A549 (cell line): ENCODE data around the gene ATP13A2. TPM values are rescaled to one million over a fixed set of nuclear protein-coding genes. Genes with fewer than 3 reads are reported as not detected.

ENCODE experiments used
- ATAC-seq, 2 experiments: fragments of 200-7000 bp in 1 of 2; fragments of >200 bp in 1 of 2; cut with Nextera tagmentation in 1 of 2; cut with Tn5 transposase in 1 of 2; 3 replicates each; pipeline versions ENCODE4 v1.8.0 to v1.9.1; 2018 to 2020; ENCODE audit warnings: mild to moderate bottlenecking in 1 of 2, moderate library complexity in 1 of 2
- CTCF ChIA-PET: fragments of 300-600 bp; sonication (Branson Sonifier 250); formaldehyde crosslinking; extraction: SDS; loops from one replicate; lab custom pipeline; 2021; ENCODE audit warnings: antibody characterized with exemption, inconsistent platforms; lab: Yijun Ruan, JAX
- POLR2A ChIA-PET: fragments of 350-600 bp; formaldehyde crosslinking; extraction: SDS; loops from one replicate; lab custom pipeline; 2021; ENCODE audit warnings: antibody characterized with exemption, inconsistent platforms; lab: Yijun Ruan, JAX
- DNase-seq, 2 experiments: peaks; one replicate each; pipeline versions ENCODE4 v3.0.0 to v3.0.0-alpha.2; 2011 to 2016; ENCODE audit warnings: low read depth in 1 of 2, low spot score in 1 of 2
- FAIRE-seq: peaks from 2 replicates; lab custom pipeline; 2011; peaks lifted over from hg19 to GRCh38; lab: Jason Lieb, UNC
- H3K27ac ChIP-seq, 2 experiments: fragments of >200 bp; sonication (Bioruptor Twin); formaldehyde crosslinking; 3 replicates each; pipeline ENCODE4 v1.5.1; 2016 to 2017
- H3K4me1 ChIP-seq: fragments of >200 bp; sonication (Bioruptor Twin); formaldehyde crosslinking; 3 replicates; pipeline ENCODE4 v1.6.1; 2016
- H3K4me2 ChIP-seq: fragments of >200 bp; sonication (Bioruptor Twin); formaldehyde crosslinking; 3 replicates; pipeline ENCODE4 v1.6.1; 2016
- H3K4me3 ChIP-seq: fragments of >200 bp; sonication (Bioruptor Twin); formaldehyde crosslinking; 3 replicates; pipeline ENCODE4 v1.5.1; 2016
- H3K9me3 ChIP-seq: fragments of >200 bp; sonication (Bioruptor Twin); formaldehyde crosslinking; 3 replicates; pipeline ENCODE4 v1.6.1; 2016
- BHLHE40 ChIP-seq: IDR thresholded peaks from 2 replicates; pipeline ENCODE4 v1.6.1; 2012; ENCODE audit warnings: low read depth, low read length, inconsistent platforms
- CBX2 ChIP-seq: fragments of 200-600 bp; sonication (generic); IDR thresholded peaks from 2 replicates; pipeline ENCODE4 v1.6.1; 2016; ENCODE audit warnings: low read depth, mild to moderate bottlenecking, borderline replicate concordance
- CBX8 ChIP-seq: fragments of 200-600 bp; sonication (generic); IDR thresholded peaks from 2 replicates; pipeline ENCODE4 v1.6.1; 2016
- CHD4 ChIP-seq: fragments of 200-600 bp; sonication (generic); IDR thresholded peaks from 2 replicates; pipeline ENCODE4 v1.6.1; 2016; ENCODE audit warnings: antibody characterized with exemption, mild to moderate bottlenecking, borderline replicate concordance
- EHF ChIP-seq: fragments of 250-450 bp; sonication (Bioruptor Pico); IDR thresholded peaks from 2 replicates; pipeline ENCODE4 v1.5.0; 2020; ENCODE audit warnings: mild to moderate bottlenecking
- ESRRA ChIP-seq: fragments of 150-350 bp; IDR thresholded peaks from 2 replicates; pipeline ENCODE4 v1.6.1; 2014; ENCODE audit warnings: mild to moderate bottlenecking, low read length, borderline replicate concordance
- FOXS1 ChIP-seq: fragments of 250-450 bp; sonication (Bioruptor Pico); IDR thresholded peaks from 2 replicates; pipeline ENCODE4 v1.5.0; 2020; ENCODE audit warnings: mild to moderate bottlenecking, moderate library complexity
- HOXA7 ChIP-seq: fragments of 250-450 bp; sonication (Bioruptor Pico); IDR thresholded peaks from 2 replicates; pipeline ENCODE4 v1.5.0; 2020; ENCODE audit warnings: mild to moderate bottlenecking, moderate library complexity
- JUN ChIP-seq, 2 experiments: fragments of >200 bp; sonication (Bioruptor Twin); formaldehyde crosslinking; IDR thresholded peaks; 2 replicates in 1 of 2; 3 replicates in 1 of 2; pipeline ENCODE4 v1.6.1; 2016 to 2017
- MAFK ChIP-seq: fragments of 450-650 bp; IDR thresholded peaks from 2 replicates; pipeline ENCODE4 v1.6.1; 2014; ENCODE audit not compliant: partially characterized antibody
- MAZ ChIP-seq: fragments of 150-350 bp; IDR thresholded peaks from 2 replicates; pipeline ENCODE4 v1.6.1; 2014; ENCODE audit warnings: antibody characterized with exemption, low read depth, low read length, borderline replicate concordance
- MYC ChIP-seq: IDR thresholded peaks from 2 replicates; pipeline ENCODE4 v1.6.1; 2012; ENCODE audit warnings: mild to moderate bottlenecking, inconsistent platforms, low read length, improper control_type of control experiment, borderline replicate concordance
- NFE2L2 ChIP-seq: fragments of 150-350 bp; conservative IDR thresholded peaks from 2 replicates; pipeline ENCODE4 v1.6.1; 2014; ENCODE audit warnings: low read length
- NPAS2 ChIP-seq: fragments of 250-450 bp; sonication (Bioruptor Pico); IDR thresholded peaks from 2 replicates; pipeline ENCODE4 v1.8.0; 2022; ENCODE audit warnings: mild to moderate bottlenecking, moderate library complexity, borderline replicate concordance
- NR3C1 ChIP-seq: fragments of >200 bp; sonication (Bioruptor Twin); formaldehyde crosslinking; IDR thresholded peaks from 3 replicates; pipeline ENCODE4 v1.6.1; 2017
- POLR2A ChIP-seq: IDR thresholded peaks from 2 replicates; pipeline ENCODE4 v1.6.1; 2012; ENCODE audit warnings: mild to moderate bottlenecking, low read length
- POLR2AphosphoS2 ChIP-seq: conservative IDR thresholded peaks from 2 replicates; pipeline ENCODE4 v1.6.1; 2012; ENCODE audit warnings: low read length, improper control_type of control experiment, inconsistent platforms
- RAD21 ChIP-seq, 2 experiments: fragments of >200 bp in 1 of 2; sonication (Bioruptor Twin) in 1 of 2; formaldehyde crosslinking in 1 of 2; IDR thresholded peaks in 1 of 2; conservative IDR thresholded peaks in 1 of 2; 2 replicates in 1 of 2; 3 replicates in 1 of 2; pipeline ENCODE4 v1.6.1; 2012 to 2018; ENCODE audit warnings: inconsistent platforms in 1 of 2
- RNF2 ChIP-seq: fragments of 200-600 bp; sonication (generic); IDR thresholded peaks from 2 replicates; pipeline ENCODE4 v1.6.1; 2016; ENCODE audit warnings: low read depth, mild to moderate bottlenecking, antibody characterized with exemption, moderate library complexity, borderline replicate concordance
- SMC3 ChIP-seq: fragments of >200 bp; sonication (Bioruptor Twin); formaldehyde crosslinking; IDR thresholded peaks from 3 replicates; pipeline ENCODE4 v1.6.1; 2018; ENCODE audit warnings: inconsistent platforms
- SREBF2 ChIP-seq: fragments of 450-650 bp; IDR thresholded peaks from 2 replicates; pipeline ENCODE4 v1.6.1; 2014; ENCODE audit warnings: mild to moderate bottlenecking, moderate library complexity
- TFCP2L1 ChIP-seq: fragments of 250-450 bp; sonication (Bioruptor Pico); IDR thresholded peaks from 2 replicates; pipeline ENCODE4 v1.5.0; 2021; ENCODE audit warnings: mild to moderate bottlenecking
- TP53 ChIP-seq: fragments of 250-450 bp; sonication (Bioruptor Pico); IDR thresholded peaks from 2 replicates; pipeline ENCODE4 v1.5.0; 2021; ENCODE audit warnings: mild to moderate bottlenecking, moderate library complexity
- ZFP36 ChIP-seq: fragments of 450-650 bp; IDR thresholded peaks from 2 replicates; pipeline ENCODE4 v1.6.1; 2014; ENCODE audit warnings: borderline replicate concordance; ENCODE audit not compliant: partially characterized antibody
- WGBS: methylation state at CpG from one replicate; pipeline ENCODE4 v1.1.6; 2017; ENCODE audit errors: missing lambda C conversion rate; 5-methylcytosine and 5-hydroxymethylcytosine counted together
- polyA plus RNA-seq, 4 experiments: library from polyadenylated mRNA; depleted of rRNA in 3 of 4; stranded (reverse); fragments of >200 nt; fragmentation: RNase III in 1 of 4; extraction: RNeasy Plus Mini Kit Qiagen cat#74134 plus additional on column Dnase treatment in 1 of 4; gene quantifications; 2 replicates in 3 of 4; 3 replicates in 1 of 4; pipeline ENCODE4 v1.2.3, GENCODE V29; 2011 to 2017
- TF ChIP-seq, protein P1 (sequence below): IDR thresholded peaks from 2 replicates; pipeline ENCODE4 v1.6.1; 2012
- TF ChIP-seq, protein P2 (sequence below): fragments of >200 bp; sonication (Bioruptor Twin); formaldehyde crosslinking; IDR thresholded peaks from 3 replicates; pipeline ENCODE4 v1.5.1; 2016
- TF ChIP-seq, protein P3 (sequence below): fragments of 450-650 bp; IDR thresholded peaks from 2 replicates; pipeline ENCODE4 v1.6.1; 2014; ENCODE audit warnings: antibody characterized with exemption
- TF ChIP-seq, protein P4 (sequence below): IDR thresholded peaks from 2 replicates; pipeline ENCODE4 v1.6.1; 2012; ENCODE audit warnings: low read depth, borderline replicate concordance
- TF ChIP-seq, protein P5 (sequence below): fragments of >200 bp; sonication (Bioruptor Twin); formaldehyde crosslinking; IDR thresholded peaks from 2 replicates; pipeline ENCODE4 v1.6.1; 2016

The ATP13A2 gene
- polyA plus RNA-seq, 2 of the 4 experiments (the other 2 are of a cell fraction) = 7.9 to 23.1 TPM

DNA sequence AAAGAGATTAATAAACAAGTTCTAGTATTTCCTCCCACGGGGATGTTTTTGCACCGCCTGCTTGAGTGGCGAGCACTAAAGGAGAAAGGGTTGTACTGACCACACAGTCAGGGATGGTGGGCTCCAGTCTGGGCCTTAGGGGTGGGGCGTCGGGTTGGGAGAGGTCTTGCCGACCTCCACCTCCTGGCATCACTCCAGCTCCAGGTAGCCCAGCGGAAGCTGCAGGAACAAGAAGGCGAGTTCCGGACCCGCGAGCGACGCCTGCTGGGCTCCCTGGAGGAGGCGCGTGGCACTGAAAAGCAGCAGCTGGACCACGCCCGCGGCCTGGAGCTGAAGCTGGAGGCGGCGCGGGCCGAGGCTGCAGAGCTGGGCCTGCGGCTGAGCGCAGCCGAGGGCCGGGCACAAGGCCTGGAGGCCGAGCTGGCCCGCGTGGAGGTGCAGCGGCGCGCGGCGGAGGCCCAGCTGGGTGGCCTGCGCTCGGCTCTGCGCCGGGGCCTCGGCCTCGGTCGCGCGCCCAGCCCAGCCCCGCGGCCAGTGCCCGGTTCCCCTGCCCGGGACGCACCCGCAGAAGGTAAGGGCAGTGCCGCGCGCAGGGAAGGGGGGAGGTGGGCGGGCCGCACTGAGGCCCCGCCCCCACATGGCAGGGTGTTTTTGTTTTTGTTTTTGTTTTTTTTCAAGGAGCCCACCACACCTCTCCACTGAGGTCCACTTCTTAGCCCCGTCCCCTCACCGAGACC lies 51.0 kb downstream of the ATP13A2 start (continued):
- TF ChIP-seq, protein P1, sequence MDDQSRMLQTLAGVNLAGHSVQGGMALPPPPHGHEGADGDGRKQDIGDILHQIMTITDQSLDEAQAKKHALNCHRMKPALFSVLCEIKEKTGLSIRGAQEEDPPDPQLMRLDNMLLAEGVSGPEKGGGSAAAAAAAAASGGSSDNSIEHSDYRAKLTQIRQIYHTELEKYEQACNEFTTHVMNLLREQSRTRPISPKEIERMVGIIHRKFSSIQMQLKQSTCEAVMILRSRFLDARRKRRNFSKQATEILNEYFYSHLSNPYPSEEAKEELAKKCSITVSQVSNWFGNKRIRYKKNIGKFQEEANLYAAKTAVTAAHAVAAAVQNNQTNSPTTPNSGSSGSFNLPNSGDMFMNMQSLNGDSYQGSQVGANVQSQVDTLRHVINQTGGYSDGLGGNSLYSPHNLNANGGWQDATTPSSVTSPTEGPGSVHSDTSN = no peak
- TF ChIP-seq TFCP2L1 (CRISPR knock-in tag) (no peak), TP53 (no peak), JUN (IDR thresholded peaks at IDR 0.05) (peak; percentile 56 to 72; a peak in 3 of 5 replicates), NR3C1 (no peak), POLR2A (peak; percentile 46), RAD21 (conservative IDR thresholded peaks at IDR 0.05 in 1 of 2, IDR thresholded peaks at IDR 0.05 in 1 of 2) (peak; percentile 20 to 49; a peak in 3 of 5 replicates), MAFK (no peak), CBX8 (no peak), SREBF2 (no peak), MAZ (no peak), SMC3 (peak; percentile 58), CBX2 (no peak), NPAS2 (CRISPR knock-in tag) (no peak), BHLHE40 (no peak), FOXS1 (CRISPR knock-in tag) (no peak), EHF (CRISPR knock-in tag) (no peak), ZFP36 (peak; percentile 28), POLR2AphosphoS2 (no peak), MYC (peak; percentile 68; the same call in 1 of the 2 replicates), HOXA7 (CRISPR knock-in tag) (no peak)
- TF ChIP-seq, protein P2, sequence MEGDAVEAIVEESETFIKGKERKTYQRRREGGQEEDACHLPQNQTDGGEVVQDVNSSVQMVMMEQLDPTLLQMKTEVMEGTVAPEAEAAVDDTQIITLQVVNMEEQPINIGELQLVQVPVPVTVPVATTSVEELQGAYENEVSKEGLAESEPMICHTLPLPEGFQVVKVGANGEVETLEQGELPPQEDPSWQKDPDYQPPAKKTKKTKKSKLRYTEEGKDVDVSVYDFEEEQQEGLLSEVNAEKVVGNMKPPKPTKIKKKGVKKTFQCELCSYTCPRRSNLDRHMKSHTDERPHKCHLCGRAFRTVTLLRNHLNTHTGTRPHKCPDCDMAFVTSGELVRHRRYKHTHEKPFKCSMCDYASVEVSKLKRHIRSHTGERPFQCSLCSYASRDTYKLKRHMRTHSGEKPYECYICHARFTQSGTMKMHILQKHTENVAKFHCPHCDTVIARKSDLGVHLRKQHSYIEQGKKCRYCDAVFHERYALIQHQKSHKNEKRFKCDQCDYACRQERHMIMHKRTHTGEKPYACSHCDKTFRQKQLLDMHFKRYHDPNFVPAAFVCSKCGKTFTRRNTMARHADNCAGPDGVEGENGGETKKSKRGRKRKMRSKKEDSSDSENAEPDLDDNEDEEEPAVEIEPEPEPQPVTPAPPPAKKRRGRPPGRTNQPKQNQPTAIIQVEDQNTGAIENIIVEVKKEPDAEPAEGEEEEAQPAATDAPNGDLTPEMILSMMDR = peak; percentile 66
- TF ChIP-seq, protein P3, sequence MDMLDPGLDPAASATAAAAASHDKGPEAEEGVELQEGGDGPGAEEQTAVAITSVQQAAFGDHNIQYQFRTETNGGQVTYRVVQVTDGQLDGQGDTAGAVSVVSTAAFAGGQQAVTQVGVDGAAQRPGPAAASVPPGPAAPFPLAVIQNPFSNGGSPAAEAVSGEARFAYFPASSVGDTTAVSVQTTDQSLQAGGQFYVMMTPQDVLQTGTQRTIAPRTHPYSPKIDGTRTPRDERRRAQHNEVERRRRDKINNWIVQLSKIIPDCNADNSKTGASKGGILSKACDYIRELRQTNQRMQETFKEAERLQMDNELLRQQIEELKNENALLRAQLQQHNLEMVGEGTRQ = no peak
- TF ChIP-seq, protein P4, sequence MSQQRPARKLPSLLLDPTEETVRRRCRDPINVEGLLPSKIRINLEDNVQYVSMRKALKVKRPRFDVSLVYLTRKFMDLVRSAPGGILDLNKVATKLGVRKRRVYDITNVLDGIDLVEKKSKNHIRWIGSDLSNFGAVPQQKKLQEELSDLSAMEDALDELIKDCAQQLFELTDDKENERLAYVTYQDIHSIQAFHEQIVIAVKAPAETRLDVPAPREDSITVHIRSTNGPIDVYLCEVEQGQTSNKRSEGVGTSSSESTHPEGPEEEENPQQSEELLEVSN = no peak
- TF ChIP-seq, all 56 proteins: peak for 9

DNA sequence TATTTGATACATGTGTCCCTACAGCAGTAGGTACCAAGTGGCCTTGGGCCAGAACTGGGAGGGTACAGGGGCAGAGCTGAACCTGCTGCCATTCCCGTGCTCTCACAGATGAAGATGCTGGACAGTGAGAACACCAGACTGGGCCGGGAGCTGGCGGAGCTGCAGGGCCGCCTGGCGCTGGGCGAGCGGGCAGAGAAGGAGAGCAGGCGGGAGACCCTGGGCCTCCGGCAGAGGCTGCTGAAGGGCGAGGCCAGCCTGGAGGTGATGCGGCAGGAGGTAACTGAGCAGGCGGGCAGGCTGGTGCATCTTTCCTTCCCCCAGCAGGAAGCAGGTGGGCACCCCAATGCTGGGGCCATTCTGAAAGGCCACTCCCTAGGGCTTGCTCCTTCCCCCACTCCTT lies 53.3 kb downstream of the ATP13A2 start:
- FAIRE-seq (no peak), DNase-seq (no peak), ATAC-seq (no peak)
- peaks cover 13% of the 10 kb centered on the region for H3K4me1 ChIP-seq
- H3K9me3 ChIP-seq = no peaks in the 10 kb centered on the region
- TF ChIP-seq CHD4 = no peak
- no peak for TF ChIP-seq NFE2L2
- TF ChIP-seq, protein P3 = no peak
- TF ChIP-seq NPAS2 (CRISPR knock-in tag) = no peak
- TF ChIP-seq, protein P5, sequence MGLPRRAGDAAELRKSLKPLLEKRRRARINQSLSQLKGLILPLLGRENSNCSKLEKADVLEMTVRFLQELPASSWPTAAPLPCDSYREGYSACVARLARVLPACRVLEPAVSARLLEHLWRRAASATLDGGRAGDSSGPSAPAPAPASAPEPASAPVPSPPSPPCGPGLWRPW = no peak
- TF ChIP-seq ESRRA = no peak
- TF ChIP-seq RNF2 = no peak
- CTCF ChIA-PET = interaction anchor here (1.9 kb wide), 1 partner anchor 46 kb away, joined by 5 read pairs; no protein-coding TSS in a partner anchor
- no peak overlapping the region for H3K4me2 ChIP-seq
- no peak overlapping the region for H3K4me3 ChIP-seq
- POLR2A ChIA-PET = no interaction called here
- 98% methylated on average over 12 of the region's 12 CpGs for WGBS
- H3K27ac ChIP-seq = no peak overlapping the region
